Measurements from ENCODE around the gene BCL11B. TPM values are rescaled to one million over a fixed set of nuclear protein-coding genes. Genes with fewer than 3 reads are reported as not detected.

BCL11B gene
- total RNA-seq, 2 experiments from 2014 or later, result not detected

DNA sequence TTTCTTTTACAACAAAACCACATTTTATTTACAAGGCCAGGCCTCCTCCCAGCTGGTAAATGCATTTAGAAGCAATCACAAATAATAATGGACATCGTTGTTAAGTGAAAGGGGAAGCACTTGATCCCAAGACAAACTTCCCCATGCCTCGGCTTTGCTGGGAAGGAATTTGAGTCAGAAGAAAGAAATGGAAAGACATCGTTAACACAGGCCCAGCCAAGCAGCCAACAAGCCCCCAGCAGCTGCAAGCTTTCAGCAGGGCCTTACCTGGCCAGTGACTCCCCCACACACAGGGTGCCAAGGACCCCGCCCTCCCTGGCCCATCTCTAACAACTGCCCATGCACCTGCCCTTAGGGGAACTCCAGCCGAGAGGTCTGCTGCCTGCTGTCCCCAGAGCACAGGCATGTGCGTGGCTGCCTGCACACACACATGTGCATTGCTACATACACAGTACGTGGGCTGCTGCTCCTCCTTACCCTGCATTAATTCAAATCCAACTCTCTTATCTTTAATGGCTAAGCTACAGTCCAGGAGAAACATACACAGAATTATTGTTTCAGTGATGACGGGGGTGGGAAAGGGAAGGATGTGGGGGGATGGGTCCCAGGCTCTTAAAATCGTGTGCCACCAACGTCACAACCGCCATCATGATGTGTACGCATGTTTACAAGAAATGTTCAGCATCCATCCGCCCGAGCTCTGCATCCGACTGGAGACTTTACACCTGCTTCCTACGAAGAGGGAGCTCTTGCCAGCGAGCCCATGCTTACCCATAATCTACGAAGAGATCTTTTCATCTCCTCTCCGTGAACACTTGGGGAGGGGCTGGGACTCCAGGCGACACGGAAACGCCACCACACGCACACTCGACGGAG lies 9.8 kb downstream of the BCL11B start:
- Histone ChIP-seq H3K36me3 (ENCODE audit: insufficient read depth, low read length) (no peaks in the 10 kb centered on the region), H4K20me1 (ENCODE audit: insufficient read depth, low read length) (no peaks in the 10 kb centered on the region), H3K27ac (ENCODE audit: low read depth, low read length, poor library complexity, severe bottlenecking) (no peak overlapping the region), H2AFZ (ENCODE audit: low read length) (no peak overlapping the region), H3K4me2 (ENCODE audit: low read length) (no peak overlapping the region), H3K79me2 (ENCODE audit: insufficient read depth, low read depth, low read length) (no peaks in the 10 kb centered on the region), H3K9me2 (ENCODE audit: insufficient read depth, low read length) (no peaks in the 10 kb centered on the region), H3K9me3 (ENCODE audit: low read length) (no peaks in the 10 kb centered on the region), H3K4me3 (ENCODE audit: low read depth, low read length, poor library complexity, severe bottlenecking) (no peak overlapping the region), H3K4me1 (ENCODE audit: insufficient read depth, low read length, poor library complexity, severe bottlenecking) (no peaks in the 10 kb centered on the region)
- CTCF ChIA-PET (ENCODE audit: unreplicated experiment), result no interaction called here
- DNase-seq (ENCODE audit: low spot score), result no peak
- intact Hi-C loops (cut with micrococcal nuclease; ENCODE audit: unreplicated experiment), result no loop called here
- TF ChIP-seq, protein P1, sequence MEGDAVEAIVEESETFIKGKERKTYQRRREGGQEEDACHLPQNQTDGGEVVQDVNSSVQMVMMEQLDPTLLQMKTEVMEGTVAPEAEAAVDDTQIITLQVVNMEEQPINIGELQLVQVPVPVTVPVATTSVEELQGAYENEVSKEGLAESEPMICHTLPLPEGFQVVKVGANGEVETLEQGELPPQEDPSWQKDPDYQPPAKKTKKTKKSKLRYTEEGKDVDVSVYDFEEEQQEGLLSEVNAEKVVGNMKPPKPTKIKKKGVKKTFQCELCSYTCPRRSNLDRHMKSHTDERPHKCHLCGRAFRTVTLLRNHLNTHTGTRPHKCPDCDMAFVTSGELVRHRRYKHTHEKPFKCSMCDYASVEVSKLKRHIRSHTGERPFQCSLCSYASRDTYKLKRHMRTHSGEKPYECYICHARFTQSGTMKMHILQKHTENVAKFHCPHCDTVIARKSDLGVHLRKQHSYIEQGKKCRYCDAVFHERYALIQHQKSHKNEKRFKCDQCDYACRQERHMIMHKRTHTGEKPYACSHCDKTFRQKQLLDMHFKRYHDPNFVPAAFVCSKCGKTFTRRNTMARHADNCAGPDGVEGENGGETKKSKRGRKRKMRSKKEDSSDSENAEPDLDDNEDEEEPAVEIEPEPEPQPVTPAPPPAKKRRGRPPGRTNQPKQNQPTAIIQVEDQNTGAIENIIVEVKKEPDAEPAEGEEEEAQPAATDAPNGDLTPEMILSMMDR (conservative IDR thresholded peaks at IDR 0.05; ENCODE audit: low read length), result no peak
- TF ChIP-seq EZH2phosphoT487 (IDR thresholded peaks at IDR 0.05; ENCODE audit: borderline replicate concordance, low read depth, low read length), result no peak
- POLR2A ChIA-PET, result interaction anchor here (0.6 kb wide), 1 partner anchor 1495 kb away, joined by 4 read pairs; no protein-coding TSS in a partner anchor
- BruUV-seq (replicated peaks), result no TSS peak

DNA sequence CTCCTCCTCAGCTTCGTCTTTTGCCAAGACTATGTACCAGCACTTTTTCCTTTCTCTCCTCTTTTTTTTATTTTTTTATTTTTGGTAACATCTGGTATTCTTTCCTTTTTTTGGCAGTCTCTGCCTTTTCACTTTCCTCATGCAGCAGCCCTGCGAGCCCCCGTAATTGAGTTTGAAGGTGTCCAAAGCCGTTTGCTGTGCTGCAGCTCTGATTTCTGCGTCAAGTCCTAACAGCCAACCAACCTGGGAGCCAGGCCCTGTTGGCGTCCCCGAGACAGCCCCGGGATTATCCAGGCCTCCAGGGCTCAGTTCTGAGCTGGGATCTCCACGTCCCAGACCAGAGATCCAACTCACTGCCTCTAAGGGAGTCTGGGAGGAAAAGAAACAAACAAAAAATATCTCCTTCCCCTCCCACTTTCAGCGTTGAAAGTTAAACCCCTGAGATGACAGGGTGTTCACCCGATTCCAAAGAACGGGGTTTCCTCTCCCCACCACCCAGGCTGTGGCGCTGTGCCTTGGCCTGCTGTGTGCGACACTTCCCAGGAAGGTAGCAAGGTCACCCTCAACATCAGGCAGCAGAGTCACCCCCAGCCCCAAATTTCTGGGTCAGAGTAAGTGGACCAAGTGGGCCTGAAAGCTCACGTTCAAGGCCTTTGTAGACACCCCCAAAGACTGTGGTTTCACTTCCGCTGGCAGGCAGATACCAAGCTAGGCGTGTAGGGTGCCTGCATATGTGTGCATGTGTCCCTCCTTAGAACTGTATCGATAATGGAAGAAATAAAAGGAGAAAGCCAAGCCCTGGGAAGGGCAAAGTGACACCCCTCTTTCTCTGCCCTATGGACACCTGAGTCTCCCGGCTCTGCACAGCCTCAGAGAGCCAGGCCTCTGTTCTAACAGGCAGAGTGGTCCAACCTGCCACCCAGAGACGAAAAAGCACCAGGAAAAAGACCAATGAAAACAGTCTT lies 11.1 kb downstream of the BCL11B start:
- H3K4me1 ChIP-seq (ENCODE audit: insufficient read depth, low read length, poor library complexity, severe bottlenecking), result no peaks in the 10 kb centered on the region
- no peaks in the 10 kb centered on the region for H3K36me3 ChIP-seq (ENCODE audit: insufficient read depth, low read length)
- POLR2A ChIA-PET, result interaction anchor here (0.6 kb wide), 1 partner anchor 640 kb away, joined by 3 read pairs; no protein-coding TSS in a partner anchor
- H3K27ac ChIP-seq (ENCODE audit: low read depth, low read length, poor library complexity, severe bottlenecking), result no peak overlapping the region
- BruUV-seq (replicated peaks), result no TSS peak
- H4K20me1 ChIP-seq (ENCODE audit: insufficient read depth, low read length), result no peaks in the 10 kb centered on the region
- no peak for TF ChIP-seq EZH2phosphoT487 (IDR thresholded peaks at IDR 0.05; ENCODE audit: borderline replicate concordance, low read depth, low read length)
- TF ChIP-seq, protein P1 (conservative IDR thresholded peaks at IDR 0.05; ENCODE audit: low read length), result no peak
- peak; percentile 4 for DNase-seq (ENCODE audit: low spot score)
- CTCF ChIA-PET (ENCODE audit: unreplicated experiment), result no interaction called here
- no peaks in the 10 kb centered on the region for H3K79me2 ChIP-seq (ENCODE audit: insufficient read depth, low read depth, low read length)
- H3K9me3 ChIP-seq (ENCODE audit: low read length), result no peaks in the 10 kb centered on the region
- no peaks in the 10 kb centered on the region for H3K9me2 ChIP-seq (ENCODE audit: insufficient read depth, low read length)
- no peak overlapping the region for H3K4me2 ChIP-seq (ENCODE audit: low read length)
- H2AFZ ChIP-seq (ENCODE audit: low read length), result no peak overlapping the region
- H3K4me3 ChIP-seq (ENCODE audit: low read depth, low read length, poor library complexity, severe bottlenecking), result no peak overlapping the region
- intact Hi-C loops (cut with micrococcal nuclease; ENCODE audit: unreplicated experiment), result no loop called here

Data from OCI-LY7 (cell line).